NCI-H187 (cell line): Measurements from ENCODE around the gene PTPN2.
"Not testable (repeated sequence)": the region's sequence is repeated elsewhere in the genome, so short reads cannot be mapped to it uniquely, and the experiment has no call there.

Experiments used
- DNase-seq, 2 experiments: peaks; one replicate each; lab custom pipeline; 2025; lab: John Stamatoyannopoulos, UW

Gene PTPN2

DNA sequence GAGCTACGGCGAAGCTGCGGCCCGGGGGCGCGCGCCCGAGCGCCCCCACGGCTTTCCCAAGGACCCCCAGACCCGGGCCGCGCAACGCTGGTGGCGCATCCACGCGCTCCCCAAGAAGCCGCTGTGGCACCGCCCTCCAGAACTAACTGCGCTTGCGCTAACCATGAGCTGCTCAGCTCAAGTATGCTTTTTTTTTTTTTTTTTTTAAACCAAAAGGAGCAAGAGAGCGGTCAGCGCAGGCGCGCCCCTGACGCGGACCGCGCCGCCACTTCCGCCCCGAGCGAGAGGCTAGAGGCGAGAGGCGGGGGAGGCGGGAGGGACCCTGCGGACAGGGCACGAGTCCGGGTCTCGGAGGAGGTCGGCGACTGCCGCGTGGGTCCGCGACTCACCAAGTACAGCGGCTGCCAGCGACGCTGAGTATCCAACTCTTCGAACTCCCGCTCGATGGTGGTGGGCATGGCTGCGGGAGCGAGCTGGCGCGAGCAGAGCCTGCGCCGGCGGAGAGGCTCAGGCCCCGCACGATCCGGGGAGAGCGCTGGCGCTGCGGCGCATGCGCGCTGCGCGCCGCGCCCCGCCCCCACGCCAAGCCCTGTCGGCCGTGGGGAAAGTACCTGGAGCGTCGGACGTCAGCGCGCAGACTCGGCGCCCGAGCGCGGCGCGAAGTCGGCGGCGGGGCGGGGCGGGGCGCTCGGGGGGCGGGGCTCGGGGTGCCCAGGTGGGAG is at the start of gene PTPN2:
PTPN2 (minus strand) TSS at position 554 of the 722 bp plus-strand sequence; CDS start at position 458, 96 bp downstream.
- DNase-seq = peak; percentile 76 to 83

DNA sequence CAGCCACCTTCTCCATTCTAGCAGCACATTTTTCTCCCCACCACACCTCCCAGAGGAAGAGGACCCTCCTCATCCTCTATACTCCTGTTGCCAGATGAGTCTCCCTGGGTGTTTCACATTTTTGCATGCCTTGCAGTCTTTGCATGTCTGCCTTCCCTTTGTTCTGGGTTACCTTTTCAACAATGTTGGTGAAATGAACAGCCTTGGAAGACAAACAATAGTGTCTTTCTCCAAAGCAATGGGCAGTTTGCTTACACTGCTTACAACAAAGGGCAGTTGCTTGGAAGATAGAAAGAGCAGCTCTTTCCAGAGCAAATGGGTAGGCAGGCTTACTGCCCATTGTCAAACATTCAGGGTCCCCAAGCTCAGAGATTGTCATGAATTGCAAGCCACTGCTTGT is 49.3 kb upstream of the PTPN2 start:
- DNase-seq = no peak

DNA sequence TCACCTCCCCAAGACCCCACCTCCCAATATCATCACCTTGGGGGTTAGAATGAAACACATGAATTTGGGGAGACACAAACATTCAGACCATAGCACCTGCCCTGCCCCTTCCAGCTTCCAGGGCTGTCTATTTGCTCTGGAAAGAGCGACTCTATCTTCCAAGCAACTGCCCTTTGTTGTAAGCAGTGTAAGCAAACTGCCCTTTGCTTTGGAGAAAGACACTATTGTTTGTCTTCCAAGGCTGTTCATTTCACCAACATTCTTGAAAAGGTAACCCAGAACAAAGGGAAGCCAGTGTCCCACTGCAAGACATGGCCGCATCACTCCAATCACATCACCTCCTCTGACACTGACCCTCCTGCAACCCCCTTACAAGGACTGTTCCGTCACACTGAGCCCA is 46.9 kb upstream of the PTPN2 start:
- DNase-seq = no peak

DNA sequence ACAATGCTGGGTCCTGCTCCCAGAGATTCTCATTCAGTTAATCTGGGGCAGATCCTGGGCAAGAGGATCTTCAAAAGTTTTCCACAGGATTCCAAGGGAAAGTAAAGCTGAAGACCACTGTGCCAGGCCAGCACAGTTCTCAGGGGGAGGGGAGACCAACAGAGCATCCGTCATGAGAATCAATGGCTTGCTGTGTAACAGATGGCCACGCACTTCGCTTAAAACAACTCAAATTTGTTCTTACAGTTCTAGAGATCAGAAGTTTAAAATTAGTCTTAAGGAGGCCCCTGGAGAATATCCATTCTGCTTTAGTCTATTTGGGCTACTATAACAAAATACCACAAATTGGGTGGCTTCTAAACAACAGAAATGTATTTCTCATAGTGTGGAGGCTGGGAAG is 46.3 kb upstream of the PTPN2 start:
- no peak for DNase-seq

DNA sequence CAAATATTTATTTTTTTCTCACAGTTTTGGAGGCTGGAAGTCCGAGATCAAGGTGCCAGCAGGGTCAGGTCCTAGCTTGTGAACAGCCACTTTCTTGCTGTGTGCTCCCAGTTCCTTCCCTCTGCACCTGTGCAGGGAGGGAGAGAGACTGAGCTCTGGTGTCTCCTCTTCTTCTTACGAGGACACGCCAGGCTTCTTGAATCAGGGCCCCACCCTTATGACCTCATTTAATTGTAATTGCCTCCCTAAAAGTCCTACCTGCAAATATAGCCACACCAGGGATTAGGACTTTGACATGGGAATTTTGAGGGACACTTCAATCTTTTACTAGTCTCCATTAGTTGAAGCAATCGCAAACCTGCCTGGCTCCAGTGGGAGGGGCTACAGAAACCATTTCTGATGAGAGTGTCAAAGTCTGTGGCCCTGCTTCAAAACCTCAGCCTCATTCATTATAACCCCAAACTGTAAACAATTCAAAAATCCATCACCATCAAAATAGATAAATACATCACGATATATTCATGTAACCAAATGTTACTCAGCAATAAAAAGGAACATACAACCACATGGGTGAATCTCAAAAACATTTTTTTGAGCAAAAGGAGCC is 45.5 kb upstream of the PTPN2 start:
- DNase-seq = no peak

DNA sequence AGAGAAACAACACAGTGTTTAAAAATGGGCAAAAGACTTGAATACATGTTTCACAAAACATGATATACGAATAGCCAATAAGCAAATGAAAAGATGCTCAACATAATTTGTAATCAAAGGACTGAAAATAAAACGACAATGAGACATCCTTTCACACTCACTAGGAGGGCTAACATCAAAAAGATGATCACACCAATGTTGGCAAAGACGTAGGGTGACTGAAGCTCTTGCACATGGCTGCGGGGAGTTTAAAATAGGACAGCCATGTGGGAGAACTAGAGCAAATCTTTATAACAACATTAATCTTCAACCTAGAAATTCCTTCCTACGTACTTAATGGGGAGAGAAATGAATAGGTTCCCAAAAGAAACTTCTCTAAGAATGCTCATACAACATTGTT is 44.6 kb upstream of the PTPN2 start:
- DNase-seq = no peak

DNA sequence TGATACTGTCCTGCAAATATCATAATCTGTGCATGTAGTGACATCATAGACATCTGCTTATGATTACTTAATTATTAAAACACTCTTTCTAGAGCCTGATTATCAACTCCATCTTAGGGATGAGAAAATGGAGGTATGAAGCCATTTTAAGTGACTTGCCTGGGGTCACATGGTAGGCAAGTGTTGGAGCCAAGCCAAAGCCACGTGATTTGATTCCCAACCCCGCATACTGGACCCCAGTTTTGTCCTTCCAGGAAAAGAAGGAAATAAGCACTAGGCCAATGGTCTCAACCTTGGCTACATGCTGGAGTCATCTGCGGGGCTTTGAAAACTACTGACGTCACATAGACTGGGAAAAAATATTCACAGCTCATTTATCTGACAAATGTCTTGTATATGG is 44.2 kb upstream of the PTPN2 start:
- no peak for DNase-seq

DNA sequence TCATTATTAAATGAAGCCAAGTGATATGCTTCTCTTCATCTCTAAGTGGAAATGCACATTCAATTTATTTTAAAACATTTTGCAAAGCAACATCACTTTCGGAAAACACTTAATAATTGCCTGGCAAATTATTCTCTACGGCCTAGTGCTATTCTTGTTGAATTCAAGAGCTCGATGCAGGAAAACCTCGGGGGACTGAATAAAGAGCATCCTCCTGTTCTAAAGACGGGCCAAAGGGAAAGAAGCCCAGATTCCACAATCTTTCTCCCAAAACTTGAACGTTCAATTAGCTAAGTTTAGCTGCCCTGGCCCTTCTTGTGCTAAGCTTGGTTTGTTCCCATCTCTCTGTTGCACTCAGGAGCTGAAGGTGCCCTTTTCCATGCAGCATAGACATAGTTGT is 40.6 kb upstream of the PTPN2 start:
- DNase-seq = no peak

DNA sequence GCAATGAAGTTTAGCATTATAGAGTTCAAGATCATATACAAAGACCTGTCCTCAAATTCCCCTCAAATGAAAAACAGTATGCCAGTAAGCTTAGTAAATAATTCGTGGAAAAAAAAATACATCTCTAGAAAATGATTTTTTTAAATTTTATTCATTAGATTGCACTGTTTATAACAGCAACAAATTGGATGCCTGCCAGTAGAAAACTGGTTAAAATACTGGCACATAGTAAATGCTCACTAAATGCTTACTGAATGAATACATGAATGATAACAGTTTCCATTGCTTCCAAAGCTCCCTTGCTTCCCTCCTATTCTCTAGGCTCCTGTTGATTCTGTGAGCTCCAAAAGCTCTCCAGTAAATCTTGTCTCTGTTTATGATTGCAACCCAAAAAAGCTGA is 38.2 kb upstream of the PTPN2 start:
- no peak for DNase-seq

DNA sequence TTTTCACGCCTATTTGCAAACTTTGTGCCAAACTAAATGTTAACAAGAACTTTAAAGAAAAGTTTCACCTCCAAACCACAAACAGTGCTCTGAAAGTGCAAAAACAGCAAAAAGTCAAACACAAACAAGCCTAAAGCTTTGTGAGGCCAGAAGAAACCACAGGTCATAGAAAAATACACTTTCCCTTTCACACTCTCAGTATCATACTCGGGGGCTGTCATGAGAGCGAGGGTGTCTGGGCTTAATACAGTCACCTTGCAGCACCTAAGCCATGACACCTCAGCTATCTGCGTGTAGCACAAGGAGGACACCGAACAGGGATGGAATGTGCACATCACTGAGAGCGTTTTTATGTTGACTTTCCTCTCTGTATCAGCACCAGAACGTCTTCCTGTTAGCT is 37.1 kb upstream of the PTPN2 start:
- DNase-seq = no peak

DNA sequence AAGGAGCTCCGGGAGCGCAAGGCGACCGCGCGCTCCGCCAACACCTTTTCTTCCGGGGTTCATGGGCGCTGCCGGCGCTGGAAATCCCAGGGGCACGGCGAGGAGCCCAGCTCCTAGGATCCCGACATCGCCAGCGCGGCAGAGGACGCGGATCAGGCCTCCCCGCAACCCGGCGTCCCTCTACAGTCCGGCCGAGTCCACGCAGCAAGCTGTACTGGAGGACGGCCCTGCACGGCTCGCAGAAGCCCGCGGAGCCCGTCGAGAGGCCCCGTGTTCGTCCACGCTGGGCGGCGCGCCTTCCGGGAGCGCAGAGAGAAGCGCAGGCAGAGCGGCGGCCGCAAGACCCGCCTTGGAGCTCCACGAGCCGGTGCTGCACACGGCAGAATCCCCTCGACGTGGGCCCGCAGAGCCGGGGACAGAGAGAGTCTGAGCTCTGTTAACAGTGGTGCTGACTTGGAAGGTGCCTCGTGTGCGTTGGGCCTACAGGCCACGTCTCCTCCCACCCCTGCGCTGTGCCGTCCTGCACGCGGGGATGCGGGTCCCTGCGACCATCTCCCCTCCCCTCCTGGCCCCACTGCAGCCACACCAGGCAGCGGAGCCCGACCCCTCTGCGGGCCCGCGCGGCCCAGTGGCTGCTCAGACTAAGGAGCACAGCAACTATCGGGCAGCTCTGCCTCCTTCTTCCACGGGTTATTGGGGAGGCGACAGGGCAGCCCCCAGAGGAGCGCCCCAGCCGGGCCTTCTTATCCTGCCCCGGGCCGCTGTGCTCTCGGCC is 28.1 kb upstream of the PTPN2 start:
- no peak for DNase-seq

DNA sequence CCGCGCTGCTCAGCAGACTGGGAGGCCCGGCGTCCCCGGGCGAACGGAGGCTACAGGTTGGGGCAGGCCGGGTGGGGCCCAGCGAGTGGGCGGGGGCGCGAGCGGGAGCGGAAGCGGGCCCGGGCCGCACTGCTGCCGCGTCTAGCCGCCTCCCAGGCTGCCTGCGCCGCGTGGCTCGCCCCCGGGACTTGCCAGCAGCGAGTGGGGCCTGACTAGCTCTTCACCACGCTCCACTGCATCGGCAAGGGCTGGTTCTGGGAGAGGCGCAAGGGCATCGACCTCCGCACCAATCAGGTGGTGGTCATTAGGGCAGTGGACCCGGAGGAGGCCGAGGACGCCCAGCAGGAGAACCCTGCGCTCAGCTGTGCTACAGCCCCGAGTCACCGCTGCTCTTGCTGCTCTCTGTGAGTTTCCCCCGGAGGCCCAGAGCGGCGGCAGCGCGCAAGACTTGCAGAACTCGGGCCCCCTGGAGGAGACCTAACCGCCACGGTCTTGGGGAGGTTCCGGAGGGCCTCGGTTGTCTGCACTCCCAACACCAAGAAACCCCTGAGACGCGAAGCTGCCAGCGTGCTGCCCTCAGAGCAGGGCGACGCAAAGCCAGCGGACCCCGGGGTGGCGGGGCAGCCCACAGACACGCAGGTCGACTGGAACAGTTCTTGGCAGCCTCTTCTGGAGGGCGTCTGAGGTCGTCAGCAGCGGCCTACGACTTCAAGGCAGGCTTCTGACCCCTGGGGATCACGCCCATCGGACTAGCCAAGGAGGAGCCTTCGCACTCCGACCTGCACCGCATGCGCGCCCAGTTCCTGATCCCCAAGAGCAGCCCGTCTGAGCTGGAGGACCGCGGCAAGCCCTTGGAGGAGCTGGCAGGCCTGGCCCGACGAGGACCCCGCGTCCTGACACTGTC is 27.2 kb upstream of the PTPN2 start:
- DNase-seq = no peak

DNA sequence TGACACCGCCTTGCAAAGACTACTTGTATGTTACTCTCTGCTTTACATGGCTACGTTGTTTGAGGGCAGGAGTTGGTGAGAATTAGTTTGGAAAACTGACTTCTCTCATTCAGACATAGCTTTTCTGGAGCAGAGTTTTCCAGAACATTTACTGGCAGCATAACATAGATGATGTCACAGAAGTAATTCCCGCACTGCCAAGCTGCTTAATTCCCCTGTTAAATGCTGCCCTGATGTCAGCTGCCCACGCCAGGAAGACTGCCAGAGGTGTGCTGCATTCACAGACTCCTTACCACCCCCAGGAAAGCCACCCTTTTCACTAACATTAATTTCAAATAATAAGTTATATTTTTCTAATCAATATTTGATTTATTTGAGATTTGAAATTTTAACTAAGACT is 24.7 kb upstream of the PTPN2 start:
- no peak for DNase-seq

DNA sequence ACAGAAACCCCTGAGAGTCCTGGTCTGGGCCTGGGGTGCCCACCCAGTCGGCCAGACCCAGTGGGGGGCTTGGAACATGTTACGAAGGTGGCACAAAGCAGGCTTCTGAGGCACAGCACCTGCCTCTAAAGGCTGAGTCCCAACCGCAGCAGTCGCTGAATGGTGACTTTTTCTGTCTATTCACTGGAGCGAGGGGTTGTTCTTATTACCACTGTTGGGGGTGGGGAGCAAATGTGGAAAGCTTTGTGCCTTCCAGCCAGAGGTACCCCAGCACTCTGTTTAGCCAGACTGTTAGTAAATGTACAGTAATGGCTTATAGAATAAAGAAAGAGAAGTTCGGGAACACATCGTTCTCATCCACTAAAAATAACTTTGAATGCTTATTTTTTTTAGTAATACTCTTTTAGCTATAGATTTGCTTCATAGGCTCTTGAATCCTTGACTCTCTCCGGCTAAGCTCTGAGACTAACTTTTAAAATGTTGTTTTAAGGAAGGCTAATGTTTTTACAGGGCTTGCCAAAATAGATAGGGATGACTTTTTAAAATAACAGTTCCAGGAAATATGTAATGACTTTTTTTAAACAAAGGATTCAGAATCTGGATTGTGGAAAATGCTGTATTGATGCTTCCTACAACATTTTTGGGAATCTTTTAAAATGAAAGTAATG is 23.4 kb upstream of the PTPN2 start:
- no peak for DNase-seq

DNA sequence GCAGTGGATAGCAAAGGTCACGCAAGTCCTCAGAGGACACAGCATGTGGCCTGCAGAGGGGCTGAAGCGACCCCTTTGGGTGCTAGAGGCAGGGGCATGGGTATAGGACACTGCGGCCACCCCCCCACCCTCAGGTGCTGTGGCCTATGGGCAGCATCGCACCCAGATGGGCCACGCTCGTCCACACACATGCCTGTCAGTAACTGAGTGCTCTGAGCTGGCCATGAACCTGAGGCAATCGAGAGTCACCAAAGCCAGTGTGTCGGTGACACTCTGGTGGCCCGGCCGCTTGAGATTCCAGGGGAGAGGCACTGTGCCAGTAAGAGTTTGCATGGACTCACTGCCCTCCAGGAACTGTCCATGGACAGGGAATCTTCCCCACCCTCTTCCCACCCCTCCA is 22.7 kb upstream of the PTPN2 start:
- no peak for DNase-seq

DNA sequence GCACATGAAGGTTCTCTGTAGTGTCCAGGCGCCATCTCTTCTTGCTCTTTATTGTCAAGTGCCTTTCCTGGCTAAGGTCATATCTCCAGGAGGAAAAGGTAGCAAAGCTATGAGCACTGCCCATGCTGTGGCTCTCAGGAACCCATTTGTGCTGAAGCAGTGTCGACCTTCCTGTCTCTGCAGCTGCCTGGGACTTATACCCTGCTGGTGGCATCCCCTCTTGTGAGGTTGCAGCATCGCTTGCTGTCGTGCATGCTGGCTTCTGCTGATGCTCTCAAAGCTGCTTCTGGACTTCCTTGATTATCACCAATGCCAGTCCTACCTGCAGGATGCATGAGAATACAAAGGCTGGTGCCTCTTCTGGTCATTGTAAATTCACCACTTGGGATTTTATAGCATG is 22.1 kb upstream of the PTPN2 start:
- DNase-seq = no peak

DNA sequence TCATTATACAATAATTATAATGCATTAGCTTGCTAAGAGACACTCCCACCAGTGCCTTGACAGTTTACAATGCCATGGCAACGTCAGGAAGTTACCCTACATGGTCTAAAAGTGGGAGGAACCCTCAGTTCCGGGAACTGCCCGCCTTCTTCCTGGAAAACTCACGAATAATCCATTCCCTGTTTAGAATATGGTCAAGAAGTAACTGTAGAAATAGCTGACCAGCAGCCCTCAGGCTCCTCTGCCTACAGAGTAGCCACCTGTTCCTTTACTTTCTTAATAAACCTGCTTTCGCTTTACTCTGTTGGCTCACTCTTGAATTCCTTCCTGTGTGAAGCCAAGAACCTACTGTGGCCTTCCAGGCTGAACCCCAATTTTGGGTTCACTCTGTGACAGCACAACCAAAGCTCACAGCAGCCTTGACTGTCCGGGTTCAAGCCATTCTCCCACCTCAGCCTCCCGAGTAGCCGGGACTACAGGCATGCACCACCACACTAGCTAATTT is 20.0 kb upstream of the PTPN2 start:
- DNase-seq = no peak

DNA sequence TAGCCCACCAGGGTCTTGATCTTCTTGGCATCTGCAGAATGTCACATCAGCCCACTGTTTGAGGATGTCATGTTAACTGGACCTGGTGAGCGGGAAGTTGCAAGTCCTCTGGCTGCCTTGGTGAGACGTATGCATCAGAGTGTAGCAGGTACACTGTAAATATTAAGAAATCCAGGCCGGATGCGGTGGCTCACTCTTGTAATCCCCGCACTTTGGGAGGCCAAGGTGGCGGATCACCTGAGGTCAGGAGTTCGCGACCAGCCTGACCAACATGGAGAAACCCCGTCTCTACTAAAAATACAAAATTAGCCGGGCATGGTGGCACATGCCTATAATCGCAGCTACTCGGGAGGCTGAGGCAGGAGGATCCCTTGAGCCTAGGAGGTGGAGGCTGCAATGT is 17.2 kb upstream of the PTPN2 start:
- DNase-seq = not testable (repeated sequence)

DNA sequence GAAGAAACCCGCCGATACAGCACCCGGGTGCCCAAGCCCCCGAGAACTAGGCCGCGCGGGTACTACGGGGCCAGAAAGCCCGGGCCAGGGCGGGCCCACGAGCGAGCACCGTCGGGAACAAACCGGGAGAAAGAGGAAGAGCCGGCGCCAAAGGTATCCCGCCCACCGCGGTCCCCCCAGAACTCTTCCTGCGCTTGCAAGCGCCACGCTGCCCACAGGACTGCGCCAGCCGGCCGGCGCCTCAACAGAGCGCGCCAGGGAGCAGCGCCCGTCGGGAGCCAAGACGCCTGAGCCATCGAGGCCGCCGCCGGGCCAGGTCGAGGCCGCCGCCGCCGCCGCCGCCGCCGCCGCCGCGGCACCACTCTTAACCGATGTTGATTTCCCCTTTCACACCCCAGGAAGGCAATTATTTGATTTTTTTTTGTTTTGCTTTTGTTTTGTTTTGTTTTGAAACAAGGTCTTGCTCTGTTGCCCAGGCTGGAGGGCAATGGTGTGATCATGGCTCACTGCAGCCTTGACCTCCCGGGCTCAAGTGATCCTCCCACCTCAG is 12.8 kb upstream of the PTPN2 start:
- not testable (repeated sequence) for DNase-seq

DNA sequence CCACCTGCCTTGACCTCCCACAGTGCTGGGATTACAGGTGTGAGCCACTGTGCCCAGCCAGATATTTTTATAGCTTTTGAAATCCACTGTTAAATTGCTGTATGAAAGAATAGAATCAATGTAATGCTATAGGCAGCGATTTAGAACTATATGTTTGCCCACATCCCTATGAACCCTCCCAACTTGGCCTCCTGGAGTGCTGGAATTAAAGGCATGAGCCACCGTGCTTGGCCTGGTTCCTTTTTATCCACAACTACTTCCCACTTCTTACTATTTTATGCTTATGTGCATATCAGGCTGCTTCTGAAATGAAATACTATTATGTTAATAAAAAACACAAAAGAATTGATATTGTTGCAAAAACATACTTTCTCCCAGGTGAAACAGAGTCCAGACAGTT is 11.6 kb upstream of the PTPN2 start:
- no peak for DNase-seq

DNA sequence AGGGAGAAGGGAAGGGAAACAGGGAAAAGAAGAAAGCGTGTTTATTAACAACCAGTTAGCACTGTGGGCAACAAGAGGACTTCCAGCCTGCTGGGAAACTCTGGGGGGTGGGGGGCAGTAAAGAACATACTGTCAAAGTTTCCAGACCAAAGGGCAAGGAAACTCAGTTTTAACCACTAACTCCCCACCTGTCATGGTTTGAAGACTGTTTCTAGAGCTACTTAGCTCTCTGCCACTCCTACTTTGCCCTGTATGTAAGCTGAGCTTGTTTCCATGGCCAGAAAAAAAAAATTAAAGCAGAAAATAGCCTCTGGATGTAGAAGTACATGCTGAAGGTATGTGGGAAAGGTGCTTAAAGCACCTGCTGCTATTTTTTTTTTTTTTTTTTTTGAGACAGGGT is 11.0 kb upstream of the PTPN2 start:
- DNase-seq = no peak
